Stimulated activated CD8-positive, alpha-beta memory T cell treated with anti-CD3 and anti-CD28 coated beads, Interleukin-7, amount 100 ng/mL, for 4 hours (primary cell): ENCODE results near the gene STK4.
"Not testable (repeated sequence)": the region's sequence is repeated elsewhere in the genome, so short reads cannot be mapped to it uniquely, and the experiment has no call there.

Experiments used
- DNase-seq, 2 donors: peaks; one replicate each; pipeline ENCODE4 v3.0.0-alpha.2; 2020; ENCODE audit warnings: low read depth in 2 of 2

STK4 gene

GRCh38 chr20:44983093-44983674 lies 16.9 kb downstream of the STK4 start:
- DNase-seq: no peak

GRCh38 chr20:44988631-44989171 lies 22.4 kb downstream of the STK4 start:
- no peak for DNase-seq

GRCh38 chr20:44990425-44990824 lies 24.1 kb downstream of the STK4 start:
- DNase-seq: peak in 1 of 2 donors; percentile 33

- no peak for DNase-seq
Observed at GRCh38 chr20:44990957-44991356, 24.6 kb downstream of the STK4 start.

- DNase-seq: no peak
Observed at GRCh38 chr20:44993343-44993742, 27.0 kb downstream of the STK4 start.

GRCh38 chr20:44997171-44997570 lies 30.9 kb downstream of the STK4 start:
- no peak for DNase-seq

- DNase-seq: no peak
Observed at GRCh38 chr20:44997668-44998067, 31.4 kb downstream of the STK4 start.

- no peak for DNase-seq
Observed at GRCh38 chr20:45008521-45009049, 42.3 kb downstream of the STK4 start.

- DNase-seq: no peak
Observed at GRCh38 chr20:45010399-45010828, 44.1 kb downstream of the STK4 start.

GRCh38 chr20:45011108-45011526 lies 44.8 kb downstream of the STK4 start:
- peak; percentile 8 to 27 for DNase-seq

- no peak for DNase-seq
Observed at GRCh38 chr20:45012682-45013302, 46.5 kb downstream of the STK4 start.

- DNase-seq: not testable (repeated sequence)
Observed at GRCh38 chr20:45014131-45014530, 47.8 kb downstream of the STK4 start.

- DNase-seq: no peak
Observed at GRCh38 chr20:45014671-45015415, 48.5 kb downstream of the STK4 start.

GRCh38 chr20:45016089-45016671 lies 49.9 kb downstream of the STK4 start:
- DNase-seq: no peak

GRCh38 chr20:45017281-45017680 lies 51.0 kb downstream of the STK4 start:
- DNase-seq: no peak

- no peak for DNase-seq
Observed at GRCh38 chr20:45017857-45018256, 51.5 kb downstream of the STK4 start.

GRCh38 chr20:45019027-45019761 lies 52.9 kb downstream of the STK4 start:
- DNase-seq: no peak

GRCh38 chr20:45019762-45020123 lies 53.4 kb downstream of the STK4 start:
- no peak for DNase-seq

GRCh38 chr20:45020236-45020886 lies 54.0 kb downstream of the STK4 start:
- DNase-seq: no peak

- DNase-seq: no peak
Observed at GRCh38 chr20:45021631-45022030, 55.3 kb downstream of the STK4 start.

GRCh38 chr20:45023140-45023539 lies 56.8 kb downstream of the STK4 start:
- DNase-seq: not testable (repeated sequence)
